ENCODE data around the gene PPP1R1B.

The PPP1R1B gene

GRCh38 chr17:39602533-39603303, 24.0 kb upstream of the PPP1R1B start:
- Histone ChIP-seq H3K9me3 (replicated peaks; ENCODE audit: insufficient read depth, low read length) (no peaks in the 10 kb centered on the region), H3K79me2 (ENCODE audit: low read length) (no peaks in the 10 kb centered on the region), H3K4me1 (ENCODE audit: low read length) (no peaks in the 10 kb centered on the region), H3K9ac (ENCODE audit: low read length) (no peak overlapping the region), H3K36me3 (replicated peaks; ENCODE audit: insufficient read depth, low read length) (no peaks in the 10 kb centered on the region), H3F3A (ENCODE audit: insufficient read depth, low read length) (no peaks in the 10 kb centered on the region), H3K27me3 (replicated peaks; ENCODE audit: insufficient read depth, low read length) (peaks cover 98% of the 10 kb centered on the region), H4K20me1 (ENCODE audit: insufficient read depth, low read length) (no peaks in the 10 kb centered on the region), H3K9me2 (replicated peaks; ENCODE audit: insufficient read depth, low read length) (no peaks in the 10 kb centered on the region), H3K4me3 (ENCODE audit: low read length) (no peak overlapping the region), H2AFZ (ENCODE audit: low read length) (no peak overlapping the region), H3K27ac (ENCODE audit: low read length) (no peak overlapping the region), H3K4me2 (ENCODE audit: low read depth, low read length) (no peak overlapping the region)
- TF ChIP-seq EZH2phosphoT487 (IDR thresholded peaks at IDR 0.05; ENCODE audit: low read length) (no peak), CTCF (IDR thresholded peaks at IDR 0.05; ENCODE audit: low read length) (no peak), EZH2 (optimal IDR thresholded peaks at IDR 0.05; ENCODE audit: low read depth, low read length) (no peak)
- DNase-seq, result no peak

GRCh38 chr17:39603304-39604016, 23.3 kb upstream of the PPP1R1B start:
- Histone ChIP-seq H4K20me1 (ENCODE audit: insufficient read depth, low read length) (no peaks in the 10 kb centered on the region), H3K27me3 (replicated peaks; ENCODE audit: insufficient read depth, low read length) (peaks cover 92% of the 10 kb centered on the region), H3K27ac (ENCODE audit: low read length) (no peak overlapping the region), H3K9me3 (replicated peaks; ENCODE audit: insufficient read depth, low read length) (no peaks in the 10 kb centered on the region), H3K36me3 (replicated peaks; ENCODE audit: insufficient read depth, low read length) (no peaks in the 10 kb centered on the region), H3K4me2 (ENCODE audit: low read depth, low read length) (no peak overlapping the region), H3F3A (ENCODE audit: insufficient read depth, low read length) (no peaks in the 10 kb centered on the region), H2AFZ (ENCODE audit: low read length) (no peak overlapping the region), H3K4me1 (ENCODE audit: low read length) (no peaks in the 10 kb centered on the region), H3K9me2 (replicated peaks; ENCODE audit: insufficient read depth, low read length) (no peaks in the 10 kb centered on the region), H3K4me3 (ENCODE audit: low read length) (no peak overlapping the region), H3K9ac (ENCODE audit: low read length) (no peak overlapping the region), H3K79me2 (ENCODE audit: low read length) (no peaks in the 10 kb centered on the region)
- no peak for TF ChIP-seq CTCF (IDR thresholded peaks at IDR 0.05; ENCODE audit: low read length)
- no peak for DNase-seq

GRCh38 chr17:39604911-39605491, 21.8 kb upstream of the PPP1R1B start:
- H2AFZ ChIP-seq (ENCODE audit: low read length), result no peak overlapping the region
- no peak overlapping the region for H3K9ac ChIP-seq (ENCODE audit: low read length)
- no peak overlapping the region for H3K27ac ChIP-seq (ENCODE audit: low read length)
- H3K36me3 ChIP-seq (replicated peaks; ENCODE audit: insufficient read depth, low read length), result no peaks in the 10 kb centered on the region
- no peak for DNase-seq
- no peak overlapping the region for H3K4me3 ChIP-seq (ENCODE audit: low read length)
- H4K20me1 ChIP-seq (ENCODE audit: insufficient read depth, low read length), result no peaks in the 10 kb centered on the region
- no peaks in the 10 kb centered on the region for H3F3A ChIP-seq (ENCODE audit: insufficient read depth, low read length)
- no peak overlapping the region for H3K4me2 ChIP-seq (ENCODE audit: low read depth, low read length)
- H3K79me2 ChIP-seq (ENCODE audit: low read length), result no peaks in the 10 kb centered on the region
- H3K9me2 ChIP-seq (replicated peaks; ENCODE audit: insufficient read depth, low read length), result no peaks in the 10 kb centered on the region
- no peaks in the 10 kb centered on the region for H3K9me3 ChIP-seq (replicated peaks; ENCODE audit: insufficient read depth, low read length)
- H3K27me3 ChIP-seq (replicated peaks; ENCODE audit: insufficient read depth, low read length), result peaks cover 87% of the 10 kb centered on the region
- no peaks in the 10 kb centered on the region for H3K4me1 ChIP-seq (ENCODE audit: low read length)
- TF ChIP-seq EZH2phosphoT487 (IDR thresholded peaks at IDR 0.05; ENCODE audit: low read length), result no peak
- no peak for TF ChIP-seq CTCF (IDR thresholded peaks at IDR 0.05; ENCODE audit: low read length)
- TF ChIP-seq EZH2 (optimal IDR thresholded peaks at IDR 0.05; ENCODE audit: low read depth, low read length), result no peak

Measured in MM.1S (cell line).